Urothelium cell line (cell line): ENCODE measurements around the gene KCNJ2.

Experiments used
- DNase-seq: peaks from one replicate; pipeline ENCODE4 v3.0.0; 2011; ENCODE audit warnings: low spot score, mixed read lengths
- FAIRE-seq: peaks from 2 replicates; lab custom pipeline; 2011; peaks lifted over from hg19 to GRCh38; lab: Jason Lieb, UNC

The KCNJ2 gene

DNA sequence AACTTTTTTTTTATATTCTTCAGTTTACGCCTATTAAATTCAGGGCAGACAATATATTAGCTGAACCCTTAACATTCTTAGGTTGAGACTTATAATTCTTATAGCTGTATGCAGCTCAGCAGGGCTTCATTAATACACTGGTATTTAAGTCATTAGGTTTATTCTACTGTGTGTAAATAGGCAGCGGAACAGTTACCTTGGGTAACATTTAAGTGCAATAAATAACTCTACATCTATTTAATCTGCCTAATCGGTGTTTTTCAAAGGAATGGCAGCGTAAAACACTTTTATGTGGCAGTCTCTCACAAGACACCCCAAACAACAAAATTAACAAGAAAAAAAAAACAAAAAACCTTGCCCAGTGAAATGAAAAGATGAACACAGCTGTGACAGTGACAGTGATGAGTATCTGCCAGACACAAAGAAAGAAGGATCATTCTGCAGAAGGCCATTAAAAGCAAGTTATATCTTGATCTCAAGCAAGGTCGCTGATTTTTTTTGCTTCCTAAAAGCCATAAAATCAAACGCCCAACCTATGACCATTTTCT is 32.6 kb downstream of the KCNJ2 start:
- FAIRE-seq (no peak), DNase-seq (no peak)

DNA sequence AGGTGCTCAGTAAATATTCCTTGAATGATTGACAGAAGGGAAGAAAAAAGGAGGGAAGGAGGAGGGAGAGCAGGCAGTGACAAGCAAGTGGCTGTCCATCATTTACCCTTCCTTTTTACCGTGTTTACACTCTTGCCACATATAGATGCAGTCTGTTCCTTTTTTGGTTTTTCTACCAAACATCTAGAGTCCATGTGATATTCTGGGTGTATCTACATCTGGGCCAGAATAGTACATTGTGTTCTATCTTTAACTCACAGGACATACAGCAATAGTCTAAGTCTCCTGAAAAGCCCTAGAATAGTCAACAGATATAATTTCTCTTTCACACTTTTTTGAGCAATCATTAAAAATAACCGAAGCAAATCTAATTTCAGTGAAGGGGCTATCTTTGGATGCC is 33.5 kb downstream of the KCNJ2 start:
- no peak for FAIRE-seq

GRCh38 chr17:70204431-70204830 is 35.1 kb downstream of the KCNJ2 start:
- no peak for FAIRE-seq

More for the DNA sequence above, 33.5 kb downstream of the KCNJ2 start:
- no peak for DNase-seq

DNA sequence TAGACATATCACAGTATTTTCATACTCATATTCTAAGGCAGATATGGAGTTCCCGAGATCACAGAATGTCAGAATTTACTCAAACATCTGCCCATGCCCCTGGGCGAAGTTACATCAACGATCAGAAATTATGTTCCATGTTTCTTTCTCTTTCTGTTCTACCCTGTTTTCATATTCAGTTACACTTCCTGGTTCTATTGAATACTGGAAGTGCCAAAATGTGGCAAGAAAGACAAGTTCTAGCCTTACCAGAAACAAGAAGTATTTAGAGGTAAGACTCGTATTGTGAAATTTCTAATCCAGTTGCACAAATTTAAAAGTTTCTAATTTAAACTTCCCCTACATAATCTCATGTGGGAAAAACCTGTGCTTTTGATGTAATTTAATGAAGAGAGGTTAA is 36.1 kb downstream of the KCNJ2 start:
- FAIRE-seq (no peak), DNase-seq (no peak)

More at GRCh38 chr17:70204431-70204830, 35.1 kb downstream of the KCNJ2 start:
- no peak for DNase-seq

GRCh38 chr17:70206361-70207010 is 37.2 kb downstream of the KCNJ2 start:
- peak; percentile 93 for FAIRE-seq
- DNase-seq: no peak

GRCh38 chr17:70207184-70207583 is 37.9 kb downstream of the KCNJ2 start:
- FAIRE-seq: no peak

DNA sequence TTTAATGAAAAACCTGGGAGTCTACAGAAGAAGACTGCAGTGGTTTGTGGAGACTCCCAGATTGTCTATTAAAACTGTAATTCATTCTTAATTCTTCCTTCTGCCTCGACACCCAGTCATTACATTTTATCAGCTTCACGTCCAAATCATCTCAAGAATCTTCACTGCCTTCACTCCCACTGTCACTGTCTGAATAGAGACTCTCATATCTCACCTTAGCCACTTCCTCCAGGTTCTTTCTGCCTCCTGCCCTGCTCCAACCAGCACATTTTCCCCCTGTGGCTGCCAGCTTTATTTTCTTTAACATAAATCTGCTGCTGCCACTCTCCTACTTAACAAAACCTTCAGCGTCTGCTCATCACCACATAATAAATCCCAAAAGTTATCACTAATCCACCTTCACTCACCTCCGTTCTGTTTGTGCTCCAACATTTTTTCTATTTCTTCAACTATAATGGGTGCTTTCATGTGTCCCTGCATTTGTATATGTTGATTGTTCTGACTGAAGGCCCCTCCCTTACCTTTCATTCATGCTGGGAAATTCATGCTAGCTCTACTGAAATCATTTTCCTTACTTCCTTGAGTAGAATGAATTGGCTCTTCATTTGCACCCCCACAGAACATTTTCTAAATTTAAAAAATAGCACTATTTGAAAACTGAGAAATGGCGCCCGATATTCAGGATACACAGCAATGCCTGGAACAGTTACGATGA is 38.9 kb downstream of the KCNJ2 start:
- DNase-seq (no peak), FAIRE-seq (no peak)

More at GRCh38 chr17:70207184-70207583, 37.9 kb downstream of the KCNJ2 start:
- DNase-seq: no peak

DNA sequence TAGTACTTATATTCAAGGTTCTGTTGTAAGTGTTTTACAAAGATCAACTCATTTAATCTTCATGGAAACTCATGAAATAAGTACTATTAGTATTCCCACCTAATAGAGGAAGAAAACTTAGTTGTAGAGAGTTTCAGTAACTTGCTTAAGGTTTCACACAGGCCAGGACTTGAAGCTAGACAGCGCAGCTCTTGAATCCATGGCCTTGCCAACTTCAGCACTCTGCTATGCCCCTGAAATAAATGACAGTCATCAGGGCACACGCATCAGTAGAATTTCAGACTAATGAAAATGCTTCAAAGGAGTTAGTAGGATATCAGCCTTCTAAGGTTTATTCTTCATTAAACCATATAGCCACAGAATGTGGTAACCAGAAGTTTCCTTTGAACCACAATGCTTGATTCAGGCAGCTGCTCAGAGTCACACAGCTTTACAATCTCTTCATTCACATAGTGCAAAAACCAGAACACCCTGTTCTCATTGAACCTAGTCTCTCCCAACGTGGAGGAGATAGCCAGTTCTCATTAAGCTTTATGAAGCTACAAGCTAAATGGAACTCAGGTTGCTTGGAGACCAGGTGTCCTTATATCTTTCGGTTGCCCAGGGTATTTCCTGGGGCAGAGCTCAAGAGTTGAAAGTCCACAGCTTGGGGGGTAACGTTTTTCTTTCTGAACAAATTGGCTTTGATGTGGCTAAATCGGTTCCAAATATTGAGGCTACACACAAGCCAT is 39.7 kb downstream of the KCNJ2 start:
- no peak for DNase-seq
- FAIRE-seq: peak; percentile 77

- no peak for DNase-seq
- FAIRE-seq: no peak
These were observed 46.3 kb downstream of the KCNJ2 start for GRCh38 chr17:70215656-70216055.

DNA sequence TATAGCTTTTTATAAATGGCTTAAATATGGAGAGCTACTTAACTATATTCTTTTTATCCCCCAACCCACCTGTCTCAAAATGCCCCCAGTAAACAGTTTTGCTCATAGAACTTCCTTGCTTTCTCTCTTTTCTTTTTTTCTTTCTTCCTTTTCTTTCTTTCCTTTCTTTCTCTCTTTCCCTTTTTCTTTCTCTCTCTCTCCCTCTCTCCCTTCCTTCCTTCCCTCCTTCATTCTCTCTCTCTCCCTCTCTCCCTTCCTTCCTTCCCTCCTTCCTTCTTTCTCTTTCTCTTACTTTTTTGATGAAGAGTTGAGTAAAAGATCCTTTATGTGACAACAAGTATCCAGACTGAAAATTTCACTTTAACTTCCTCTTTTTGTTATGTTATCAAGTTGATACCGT is 48.2 kb downstream of the KCNJ2 start:
- DNase-seq: no peak
- no peak for FAIRE-seq

GRCh38 chr17:70225276-70225675 is 55.9 kb downstream of the KCNJ2 start:
- FAIRE-seq: no peak
- DNase-seq: no peak
